Measurements from ENCODE around the gene AMD1.
"Not testable (repeated sequence)": the region's sequence is repeated elsewhere in the genome, so short reads cannot be mapped to it uniquely, and the experiment has no call there.

The AMD1 gene

GRCh38 chr6:110873981-110874879 lies at the start of gene AMD1:
TSS of gene AMD1 (plus strand) at chr6:110874785. CDS start at chr6:110875106, 321 bp downstream.
- Histone ChIP-seq H3K4me1 (ENCODE audit: control insufficient read depth, insufficient read depth, low read length) (peaks cover 30% of the 10 kb centered on the region), H3K9me3 (ENCODE audit: control insufficient read depth, low read length) (no peaks in the 10 kb centered on the region), H3K9ac (ENCODE audit: low read length) (peak within 1 kb of the TSS; percentile 97), H3K27me3 (replicated peaks; ENCODE audit: control insufficient read depth, insufficient read depth, low read length) (no peaks in the 10 kb centered on the region), H3K36me3 (ENCODE audit: control insufficient read depth, insufficient read depth, low read length, severe bottlenecking) (no peaks in the 10 kb centered on the region), H3K4me3 (ENCODE audit: low read length) (peak within 1 kb of the TSS; percentile 97)
- peak; percentile 99 for DNase-seq (ENCODE audit: low read depth)

- Histone ChIP-seq H3K36me3 (ENCODE audit: control insufficient read depth, insufficient read depth, low read length, severe bottlenecking) (no peaks in the 10 kb centered on the region), H3K9ac (ENCODE audit: low read length) (peak overlapping the region; percentile 73), H3K9me3 (ENCODE audit: control insufficient read depth, low read length) (no peaks in the 10 kb centered on the region), H3K27me3 (replicated peaks; ENCODE audit: control insufficient read depth, insufficient read depth, low read length) (no peaks in the 10 kb centered on the region), H3K4me3 (ENCODE audit: low read length) (no peak overlapping the region), H3K4me1 (ENCODE audit: control insufficient read depth, insufficient read depth, low read length) (peaks cover 29% of the 10 kb centered on the region)
- no peak for DNase-seq (ENCODE audit: low read depth)
These were observed 48.1 kb upstream of the AMD1 start for GRCh38 chr6:110826236-110827129.

GRCh38 chr6:110828396-110828795 lies 46.2 kb upstream of the AMD1 start:
- H3K4me3 ChIP-seq (ENCODE audit: low read length): no peak overlapping the region
- peaks cover 13% of the 10 kb centered on the region for H3K4me1 ChIP-seq (ENCODE audit: control insufficient read depth, insufficient read depth, low read length)

GRCh38 chr6:110831405-110831804 lies 43.2 kb upstream of the AMD1 start:
- Histone ChIP-seq H3K36me3 (ENCODE audit: control insufficient read depth, insufficient read depth, low read length, severe bottlenecking) (no peaks in the 10 kb centered on the region), H3K9me3 (ENCODE audit: control insufficient read depth, low read length) (no peaks in the 10 kb centered on the region), H3K9ac (ENCODE audit: low read length) (no peak overlapping the region), H3K4me3 (ENCODE audit: low read length) (no peak overlapping the region), H3K27me3 (replicated peaks; ENCODE audit: control insufficient read depth, insufficient read depth, low read length) (no peaks in the 10 kb centered on the region), H3K4me1 (ENCODE audit: control insufficient read depth, insufficient read depth, low read length) (peaks cover 7% of the 10 kb centered on the region)
- DNase-seq (ENCODE audit: low read depth): no peak

More at GRCh38 chr6:110828396-110828795, 46.2 kb upstream of the AMD1 start:
- DNase-seq (ENCODE audit: low read depth): no peak
- Histone ChIP-seq H3K36me3 (ENCODE audit: control insufficient read depth, insufficient read depth, low read length, severe bottlenecking) (no peaks in the 10 kb centered on the region), H3K9ac (ENCODE audit: low read length) (no peak overlapping the region), H3K27me3 (replicated peaks; ENCODE audit: control insufficient read depth, insufficient read depth, low read length) (no peaks in the 10 kb centered on the region), H3K9me3 (ENCODE audit: control insufficient read depth, low read length) (no peaks in the 10 kb centered on the region)

- Histone ChIP-seq H3K27me3 (replicated peaks; ENCODE audit: control insufficient read depth, insufficient read depth, low read length) (no peaks in the 10 kb centered on the region), H3K36me3 (ENCODE audit: control insufficient read depth, insufficient read depth, low read length, severe bottlenecking) (no peaks in the 10 kb centered on the region), H3K9ac (ENCODE audit: low read length) (no peak overlapping the region), H3K9me3 (ENCODE audit: control insufficient read depth, low read length) (no peaks in the 10 kb centered on the region), H3K4me3 (ENCODE audit: low read length) (no peak overlapping the region), H3K4me1 (ENCODE audit: control insufficient read depth, insufficient read depth, low read length) (no peaks in the 10 kb centered on the region)
- no peak for DNase-seq (ENCODE audit: low read depth)
These were observed 40.8 kb upstream of the AMD1 start for GRCh38 chr6:110833831-110834230.

- not testable (repeated sequence) for H3K4me1 ChIP-seq (ENCODE audit: control insufficient read depth, insufficient read depth, low read length); H3K9ac ChIP-seq (ENCODE audit: low read length); DNase-seq (ENCODE audit: low read depth); H3K4me3 ChIP-seq (ENCODE audit: low read length); H3K27me3 ChIP-seq (replicated peaks; ENCODE audit: control insufficient read depth, insufficient read depth, low read length); H3K36me3 ChIP-seq (ENCODE audit: control insufficient read depth, insufficient read depth, low read length, severe bottlenecking); H3K9me3 ChIP-seq (ENCODE audit: control insufficient read depth, low read length)
These were observed 38.8 kb upstream of the AMD1 start for GRCh38 chr6:110835751-110836150.

GRCh38 chr6:110841266-110841665 lies 33.3 kb upstream of the AMD1 start:
- H3K9me3 ChIP-seq (ENCODE audit: control insufficient read depth, low read length): no peaks in the 10 kb centered on the region
- H3K4me1 ChIP-seq (ENCODE audit: control insufficient read depth, insufficient read depth, low read length): no peaks in the 10 kb centered on the region
- DNase-seq (ENCODE audit: low read depth): no peak
- H3K4me3 ChIP-seq (ENCODE audit: low read length): no peak overlapping the region
- H3K9ac ChIP-seq (ENCODE audit: low read length): no peak overlapping the region
- no peaks in the 10 kb centered on the region for H3K27me3 ChIP-seq (replicated peaks; ENCODE audit: control insufficient read depth, insufficient read depth, low read length)
- no peaks in the 10 kb centered on the region for H3K36me3 ChIP-seq (ENCODE audit: control insufficient read depth, insufficient read depth, low read length, severe bottlenecking)

- DNase-seq (ENCODE audit: low read depth): no peak
- Histone ChIP-seq H3K4me1 (ENCODE audit: control insufficient read depth, insufficient read depth, low read length) (peaks cover 3% of the 10 kb centered on the region), H3K9ac (ENCODE audit: low read length) (no peak overlapping the region), H3K9me3 (ENCODE audit: control insufficient read depth, low read length) (no peaks in the 10 kb centered on the region), H3K27me3 (replicated peaks; ENCODE audit: control insufficient read depth, insufficient read depth, low read length) (no peaks in the 10 kb centered on the region), H3K36me3 (ENCODE audit: control insufficient read depth, insufficient read depth, low read length, severe bottlenecking) (no peaks in the 10 kb centered on the region), H3K4me3 (ENCODE audit: low read length) (no peak overlapping the region)
These were observed 24.8 kb upstream of the AMD1 start for GRCh38 chr6:110849781-110850180.

GRCh38 chr6:110852773-110853172 lies 21.8 kb upstream of the AMD1 start:
- peaks cover 3% of the 10 kb centered on the region for H3K4me1 ChIP-seq (ENCODE audit: control insufficient read depth, insufficient read depth, low read length)
- H3K36me3 ChIP-seq (ENCODE audit: control insufficient read depth, insufficient read depth, low read length, severe bottlenecking): no peaks in the 10 kb centered on the region
- H3K9me3 ChIP-seq (ENCODE audit: control insufficient read depth, low read length): no peaks in the 10 kb centered on the region
- H3K9ac ChIP-seq (ENCODE audit: low read length): no peak overlapping the region
- no peak overlapping the region for H3K4me3 ChIP-seq (ENCODE audit: low read length)
- DNase-seq (ENCODE audit: low read depth): no peak
- H3K27me3 ChIP-seq (replicated peaks; ENCODE audit: control insufficient read depth, insufficient read depth, low read length): no peaks in the 10 kb centered on the region

GRCh38 chr6:110853754-110854477 lies 20.7 kb upstream of the AMD1 start:
- H3K4me3 ChIP-seq (ENCODE audit: low read length): no peak overlapping the region
- H3K9ac ChIP-seq (ENCODE audit: low read length): no peak overlapping the region
- H3K9me3 ChIP-seq (ENCODE audit: control insufficient read depth, low read length): no peaks in the 10 kb centered on the region
- H3K4me1 ChIP-seq (ENCODE audit: control insufficient read depth, insufficient read depth, low read length): peaks cover 3% of the 10 kb centered on the region
- no peak for DNase-seq (ENCODE audit: low read depth)
- no peaks in the 10 kb centered on the region for H3K36me3 ChIP-seq (ENCODE audit: control insufficient read depth, insufficient read depth, low read length, severe bottlenecking)
- H3K27me3 ChIP-seq (replicated peaks; ENCODE audit: control insufficient read depth, insufficient read depth, low read length): no peaks in the 10 kb centered on the region

- Histone ChIP-seq H3K9me3 (ENCODE audit: control insufficient read depth, low read length) (no peaks in the 10 kb centered on the region), H3K36me3 (ENCODE audit: control insufficient read depth, insufficient read depth, low read length, severe bottlenecking) (no peaks in the 10 kb centered on the region), H3K27me3 (replicated peaks; ENCODE audit: control insufficient read depth, insufficient read depth, low read length) (no peaks in the 10 kb centered on the region), H3K9ac (ENCODE audit: low read length) (no peak overlapping the region), H3K4me3 (ENCODE audit: low read length) (no peak overlapping the region), H3K4me1 (ENCODE audit: control insufficient read depth, insufficient read depth, low read length) (no peaks in the 10 kb centered on the region)
- no peak for DNase-seq (ENCODE audit: low read depth)
These were observed 18.3 kb upstream of the AMD1 start for GRCh38 chr6:110856296-110856695.

All from adipocyte (in vitro differentiated cells).